SK-N-SH (cell line): Measurements from ENCODE around the gene MS4A15.

Experiments
- CHD2 ChIP-seq: fragments of 150-350 bp; IDR thresholded peaks from 2 replicates; pipeline ENCODE4 v1.6.1; 2018; ENCODE audit warnings: low read length; ENCODE audit not compliant: partially characterized antibody
- EZH2phosphoT487 ChIP-seq: fragments of 200-600 bp; sonication (generic); IDR thresholded peaks from 2 replicates; pipeline ENCODE4 v1.6.1; 2017; ENCODE audit warnings: low read depth, mixed run types, mild to moderate bottlenecking, antibody characterized with exemption, moderate library complexity, borderline replicate concordance
- JUND ChIP-seq: IDR thresholded peaks from 2 replicates; pipeline ENCODE4 v1.4.0; 2012
- MAX ChIP-seq: IDR thresholded peaks from 2 replicates; pipeline ENCODE4 v1.4.0; 2012; ENCODE audit warnings: low read depth
- MEF2A ChIP-seq: IDR thresholded peaks from 2 replicates; pipeline ENCODE4 v1.4.0; 2012; ENCODE audit warnings: low read depth, borderline replicate concordance
- NFIC ChIP-seq: IDR thresholded peaks from 2 replicates; pipeline ENCODE4 v1.4.0; 2012; ENCODE audit warnings: borderline replicate concordance
- RAD21 ChIP-seq: IDR thresholded peaks from 2 replicates; pipeline ENCODE4 v1.6.1; 2012; ENCODE audit warnings: mild to moderate bottlenecking, low read length
- RFX5 ChIP-seq: IDR thresholded peaks from 2 replicates; pipeline ENCODE4 v1.6.1; 2012; ENCODE audit warnings: mild to moderate bottlenecking, improper control_type of control experiment, low read length
- SIN3A ChIP-seq: IDR thresholded peaks from 2 replicates; pipeline ENCODE4 v1.6.1; 2012; ENCODE audit warnings: low read depth, mild to moderate bottlenecking, low read length, moderate library complexity, borderline replicate concordance
- YY1 ChIP-seq: IDR thresholded peaks from 2 replicates; pipeline ENCODE4 v1.4.0; 2012; ENCODE audit warnings: low read depth, mild to moderate bottlenecking
- TF ChIP-seq, protein P1 (sequence below): fragments of 200-600 bp; sonication (generic); IDR thresholded peaks from 2 replicates; pipeline ENCODE4 v1.6.1; 2017; ENCODE audit warnings: antibody characterized with exemption, mild to moderate bottlenecking, moderate library complexity
- TF ChIP-seq, protein P2 (sequence below): fragments of 150-350 bp; IDR thresholded peaks from 2 replicates; pipeline ENCODE4 v1.6.1; 2017; ENCODE audit warnings: antibody characterized with exemption, low read length, low read depth, borderline replicate concordance
- TF ChIP-seq, protein P3 (sequence below): IDR thresholded peaks from 2 replicates; pipeline ENCODE4 v1.6.1; 2012; ENCODE audit warnings: mild to moderate bottlenecking, low read depth, low read length, moderate library complexity

GRCh38 chr11:60814112-60814511 lies 57.4 kb downstream of the MS4A15 start:
- TF ChIP-seq, protein P1, sequence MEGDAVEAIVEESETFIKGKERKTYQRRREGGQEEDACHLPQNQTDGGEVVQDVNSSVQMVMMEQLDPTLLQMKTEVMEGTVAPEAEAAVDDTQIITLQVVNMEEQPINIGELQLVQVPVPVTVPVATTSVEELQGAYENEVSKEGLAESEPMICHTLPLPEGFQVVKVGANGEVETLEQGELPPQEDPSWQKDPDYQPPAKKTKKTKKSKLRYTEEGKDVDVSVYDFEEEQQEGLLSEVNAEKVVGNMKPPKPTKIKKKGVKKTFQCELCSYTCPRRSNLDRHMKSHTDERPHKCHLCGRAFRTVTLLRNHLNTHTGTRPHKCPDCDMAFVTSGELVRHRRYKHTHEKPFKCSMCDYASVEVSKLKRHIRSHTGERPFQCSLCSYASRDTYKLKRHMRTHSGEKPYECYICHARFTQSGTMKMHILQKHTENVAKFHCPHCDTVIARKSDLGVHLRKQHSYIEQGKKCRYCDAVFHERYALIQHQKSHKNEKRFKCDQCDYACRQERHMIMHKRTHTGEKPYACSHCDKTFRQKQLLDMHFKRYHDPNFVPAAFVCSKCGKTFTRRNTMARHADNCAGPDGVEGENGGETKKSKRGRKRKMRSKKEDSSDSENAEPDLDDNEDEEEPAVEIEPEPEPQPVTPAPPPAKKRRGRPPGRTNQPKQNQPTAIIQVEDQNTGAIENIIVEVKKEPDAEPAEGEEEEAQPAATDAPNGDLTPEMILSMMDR: no peak
- TF ChIP-seq, protein P2, sequence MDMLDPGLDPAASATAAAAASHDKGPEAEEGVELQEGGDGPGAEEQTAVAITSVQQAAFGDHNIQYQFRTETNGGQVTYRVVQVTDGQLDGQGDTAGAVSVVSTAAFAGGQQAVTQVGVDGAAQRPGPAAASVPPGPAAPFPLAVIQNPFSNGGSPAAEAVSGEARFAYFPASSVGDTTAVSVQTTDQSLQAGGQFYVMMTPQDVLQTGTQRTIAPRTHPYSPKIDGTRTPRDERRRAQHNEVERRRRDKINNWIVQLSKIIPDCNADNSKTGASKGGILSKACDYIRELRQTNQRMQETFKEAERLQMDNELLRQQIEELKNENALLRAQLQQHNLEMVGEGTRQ: no peak
- no peak for TF ChIP-seq MEF2A
- TF ChIP-seq YY1: no peak
- TF ChIP-seq MAX: no peak
- TF ChIP-seq EZH2phosphoT487: no peak
- no peak for TF ChIP-seq JUND
- no peak for TF ChIP-seq CHD2
- no peak for TF ChIP-seq RAD21
- TF ChIP-seq, protein P3, sequence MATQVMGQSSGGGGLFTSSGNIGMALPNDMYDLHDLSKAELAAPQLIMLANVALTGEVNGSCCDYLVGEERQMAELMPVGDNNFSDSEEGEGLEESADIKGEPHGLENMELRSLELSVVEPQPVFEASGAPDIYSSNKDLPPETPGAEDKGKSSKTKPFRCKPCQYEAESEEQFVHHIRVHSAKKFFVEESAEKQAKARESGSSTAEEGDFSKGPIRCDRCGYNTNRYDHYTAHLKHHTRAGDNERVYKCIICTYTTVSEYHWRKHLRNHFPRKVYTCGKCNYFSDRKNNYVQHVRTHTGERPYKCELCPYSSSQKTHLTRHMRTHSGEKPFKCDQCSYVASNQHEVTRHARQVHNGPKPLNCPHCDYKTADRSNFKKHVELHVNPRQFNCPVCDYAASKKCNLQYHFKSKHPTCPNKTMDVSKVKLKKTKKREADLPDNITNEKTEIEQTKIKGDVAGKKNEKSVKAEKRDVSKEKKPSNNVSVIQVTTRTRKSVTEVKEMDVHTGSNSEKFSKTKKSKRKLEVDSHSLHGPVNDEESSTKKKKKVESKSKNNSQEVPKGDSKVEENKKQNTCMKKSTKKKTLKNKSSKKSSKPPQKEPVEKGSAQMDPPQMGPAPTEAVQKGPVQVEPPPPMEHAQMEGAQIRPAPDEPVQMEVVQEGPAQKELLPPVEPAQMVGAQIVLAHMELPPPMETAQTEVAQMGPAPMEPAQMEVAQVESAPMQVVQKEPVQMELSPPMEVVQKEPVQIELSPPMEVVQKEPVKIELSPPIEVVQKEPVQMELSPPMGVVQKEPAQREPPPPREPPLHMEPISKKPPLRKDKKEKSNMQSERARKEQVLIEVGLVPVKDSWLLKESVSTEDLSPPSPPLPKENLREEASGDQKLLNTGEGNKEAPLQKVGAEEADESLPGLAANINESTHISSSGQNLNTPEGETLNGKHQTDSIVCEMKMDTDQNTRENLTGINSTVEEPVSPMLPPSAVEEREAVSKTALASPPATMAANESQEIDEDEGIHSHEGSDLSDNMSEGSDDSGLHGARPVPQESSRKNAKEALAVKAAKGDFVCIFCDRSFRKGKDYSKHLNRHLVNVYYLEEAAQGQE: no peak
- TF ChIP-seq SIN3A: no peak
- no peak for TF ChIP-seq NFIC
- no peak for TF ChIP-seq RFX5
